IPS DF 6.9 (cell line): ENCODE results near the gene RXRA.
"Not testable (repeated sequence)": the region's sequence is repeated elsewhere in the genome, so short reads cannot be mapped to it uniquely, and the experiment has no call there.

Experiments
- DNase-seq: peaks from one replicate; pipeline ENCODE4 v3.0.0-alpha.2; 2013; ENCODE audit warnings: low read depth, low spot score
- H3K27ac ChIP-seq: one replicate; pipeline ENCODE4 v1.5.1; 2013; ENCODE audit warnings: low read length, control low read depth
- H3K27me3 ChIP-seq: 2 replicates; pipeline ENCODE4 v1.6.1; 2013; ENCODE audit warnings: mild to moderate bottlenecking, low read length; ENCODE audit not compliant: control insufficient read depth, insufficient read depth
- H3K36me3 ChIP-seq: 2 replicates; pipeline ENCODE4 v1.6.1; 2013; ENCODE audit warnings: low read length; ENCODE audit not compliant: control insufficient read depth, insufficient read depth
- H3K4me1 ChIP-seq: 2 replicates; pipeline ENCODE4 v1.6.1; 2013; ENCODE audit warnings: low read length; ENCODE audit not compliant: control insufficient read depth, insufficient read depth
- H3K4me3 ChIP-seq: 2 replicates; pipeline ENCODE4 v1.5.1; 2013; ENCODE audit warnings: mild to moderate bottlenecking, low read length
- H3K9me3 ChIP-seq: 2 replicates; pipeline ENCODE4 v1.6.1; 2013; ENCODE audit warnings: low read length, inconsistent platforms; ENCODE audit not compliant: control insufficient read depth, insufficient read depth
- WGBS: extraction: QIAGEN DNeasy Blood & Tissue Kit; methylation state at CpG from one replicate; pipeline ENCODE4 v1.1.7; 2013; ENCODE audit warnings: mixed read lengths, missing lambda C conversion rate; ENCODE audit not compliant: insufficient read length, insufficient coverage; 5-methylcytosine and 5-hydroxymethylcytosine counted together

Gene RXRA

GRCh38 chr9:134308639-134309220 is 17.5 kb upstream of the RXRA start:
- not testable (repeated sequence) for H3K27ac ChIP-seq, H3K4me1 ChIP-seq, H3K27me3 ChIP-seq, DNase-seq, H3K4me3 ChIP-seq, H3K36me3 ChIP-seq, H3K9me3 ChIP-seq
- WGBS = no CpG with 5 or more reads among the region's 14 CpGs

DNA sequence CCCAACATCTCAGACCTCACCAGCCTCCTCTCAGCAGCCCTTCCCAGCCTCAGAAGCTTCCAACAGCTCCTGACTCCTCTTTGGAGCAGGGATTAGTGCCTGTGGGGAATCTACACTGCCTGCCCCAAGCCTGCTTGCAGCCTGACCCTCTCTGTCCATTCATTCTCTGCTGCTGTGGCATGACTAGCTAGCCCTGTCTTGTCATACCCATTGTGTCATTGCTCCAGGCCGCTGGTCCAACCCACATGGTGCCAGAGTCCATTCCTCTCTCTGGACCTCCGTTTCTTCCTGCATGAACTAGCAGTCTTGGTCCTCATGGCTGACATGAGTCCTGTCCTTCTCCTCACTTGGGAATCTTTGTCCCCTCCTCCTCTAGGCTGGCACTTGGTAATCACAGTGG is 12.8 kb upstream of the RXRA start:
- H3K4me3 ChIP-seq = no peak overlapping the region
- H3K9me3 ChIP-seq = no peaks in the 10 kb centered on the region
- H3K27ac ChIP-seq = no peak overlapping the region
- 0 out of 2 replicates have a peak, but pooled peaks cover 2% of the 10 kb centered on the region for H3K4me1 ChIP-seq
- no peaks in the 10 kb centered on the region for H3K27me3 ChIP-seq
- WGBS = no CpG with 5 or more reads among the region's 2 CpGs
- H3K36me3 ChIP-seq = no peaks in the 10 kb centered on the region
- no peak for DNase-seq

DNA sequence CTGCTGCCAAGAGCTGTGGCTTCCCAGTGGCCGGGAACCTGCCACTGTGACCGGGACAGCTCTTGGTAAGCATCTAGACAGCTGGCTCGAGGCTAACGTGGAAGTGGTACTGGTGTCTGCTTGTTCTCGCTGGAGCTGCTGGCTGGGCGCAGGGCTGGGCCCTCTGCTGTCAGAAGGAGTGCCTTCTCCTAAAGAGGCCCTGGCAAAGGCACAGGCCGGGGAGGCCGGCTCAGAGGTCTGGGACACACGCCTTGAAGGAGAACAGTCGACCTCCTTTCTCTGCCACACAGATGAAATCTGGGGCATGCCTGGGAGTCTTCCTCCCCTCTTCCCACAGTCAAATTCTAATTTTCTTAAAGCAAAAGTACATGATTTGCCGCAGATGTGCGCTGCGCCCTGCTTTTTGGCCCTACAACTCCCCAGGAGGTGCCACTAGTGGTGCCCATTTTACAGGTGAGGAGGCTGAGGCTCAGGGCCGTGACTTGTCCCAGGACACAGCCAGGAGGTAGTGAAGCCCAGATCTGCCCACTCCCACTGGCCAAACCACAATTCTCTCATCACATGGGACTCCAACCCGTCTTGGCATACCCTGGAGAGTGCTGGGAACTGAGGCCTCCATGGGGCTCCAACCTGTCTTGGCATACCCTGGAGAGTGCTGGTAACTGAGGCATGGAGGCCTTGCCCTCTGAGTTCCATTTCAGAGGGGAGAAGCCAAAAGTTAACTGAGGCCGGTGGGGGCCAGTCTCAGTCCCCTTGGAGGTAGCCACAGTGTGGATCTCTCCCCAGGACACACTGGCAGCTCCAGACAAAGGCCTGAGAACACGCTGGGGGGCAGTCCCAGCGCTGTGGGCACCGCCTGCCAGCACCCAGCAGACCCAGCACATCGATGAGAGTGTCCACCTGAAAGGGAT is 12.0 kb upstream of the RXRA start:
- WGBS = no CpG with 5 or more reads among the region's 20 CpGs
- Histone ChIP-seq H3K36me3 (no peaks in the 10 kb centered on the region), H3K27me3 (no peaks in the 10 kb centered on the region), H3K4me3 (no peak overlapping the region; the same call in 1 of the 2 replicates), H3K4me1 (peaks cover 2% of the 10 kb centered on the region; the same call in 1 of the 2 replicates), H3K9me3 (no peaks in the 10 kb centered on the region), H3K27ac (no peak overlapping the region)
- no peak for DNase-seq

- no peaks in the 10 kb centered on the region for H3K36me3 ChIP-seq
- WGBS = no CpG with 5 or more reads among the region's 26 CpGs
These were observed 11.1 kb upstream of the RXRA start for GRCh38 chr9:134314950-134315715.

DNA sequence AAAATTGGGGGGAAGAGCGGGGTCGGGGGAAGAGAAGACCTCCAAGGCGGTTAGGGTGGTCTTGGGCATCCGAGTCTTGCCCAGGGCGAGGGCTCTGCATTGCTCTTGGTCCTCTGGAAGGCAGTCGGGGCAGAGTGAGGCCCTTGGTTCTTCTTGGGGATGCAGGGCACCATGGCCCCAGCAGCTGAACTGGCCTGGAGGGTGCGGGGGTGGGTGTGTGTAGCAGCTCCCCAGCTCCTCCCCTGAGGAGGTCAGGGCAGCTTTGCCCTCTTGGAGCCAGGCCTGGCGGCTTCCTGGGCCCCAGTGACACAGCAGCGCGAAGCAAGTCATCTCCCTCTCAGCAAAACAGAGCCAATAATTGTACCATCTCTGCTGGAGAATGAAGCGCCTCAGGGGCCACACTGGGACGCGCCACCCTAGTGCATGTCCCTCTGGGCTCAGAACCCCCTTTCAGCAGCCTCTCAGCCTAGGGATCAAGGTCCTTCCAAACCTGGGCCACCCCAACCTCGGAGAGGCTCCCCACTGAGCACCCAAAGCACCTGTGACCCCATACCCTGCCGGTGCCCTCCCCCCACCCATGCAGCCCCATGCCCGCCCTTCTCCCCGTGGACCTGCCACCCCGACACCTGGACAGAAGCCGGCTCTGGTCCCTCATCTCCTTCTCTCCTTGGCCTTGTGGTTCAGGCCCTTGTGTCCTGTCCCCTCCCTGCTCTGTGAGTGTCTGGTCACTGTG is 10.4 kb upstream of the RXRA start:
- DNase-seq = no peak
- H3K27ac ChIP-seq = no peak overlapping the region

More at GRCh38 chr9:134314950-134315715, 11.1 kb upstream of the RXRA start:
- Histone ChIP-seq H3K27me3 (no peaks in the 10 kb centered on the region), H3K27ac (no peak overlapping the region), H3K4me1 (peaks cover 2% of the 10 kb centered on the region; the same call in 1 of the 2 replicates), H3K9me3 (no peaks in the 10 kb centered on the region), H3K4me3 (no peak overlapping the region)
- no peak for DNase-seq

GRCh38 chr9:134316449-134317160 is 9.7 kb upstream of the RXRA start:
- no peak overlapping the region for H3K4me3 ChIP-seq
- DNase-seq = no peak
- H3K36me3 ChIP-seq = no peaks in the 10 kb centered on the region
- H3K9me3 ChIP-seq = no peaks in the 10 kb centered on the region
- no peaks in the 10 kb centered on the region for H3K27me3 ChIP-seq
- peaks cover 7% of the 10 kb centered on the region for H3K4me1 ChIP-seq
- H3K27ac ChIP-seq = no peak overlapping the region
- WGBS = no CpG with 5 or more reads among the region's 16 CpGs

More for the DNA sequence above, 10.4 kb upstream of the RXRA start:
- no peaks in the 10 kb centered on the region for H3K27me3 ChIP-seq
- peaks cover 6% of the 10 kb centered on the region for H3K4me1 ChIP-seq
- no peaks in the 10 kb centered on the region for H3K9me3 ChIP-seq
- no peak overlapping the region for H3K4me3 ChIP-seq
- no CpG with 5 or more reads among the region's 19 CpGs for WGBS
- no peaks in the 10 kb centered on the region for H3K36me3 ChIP-seq

DNA sequence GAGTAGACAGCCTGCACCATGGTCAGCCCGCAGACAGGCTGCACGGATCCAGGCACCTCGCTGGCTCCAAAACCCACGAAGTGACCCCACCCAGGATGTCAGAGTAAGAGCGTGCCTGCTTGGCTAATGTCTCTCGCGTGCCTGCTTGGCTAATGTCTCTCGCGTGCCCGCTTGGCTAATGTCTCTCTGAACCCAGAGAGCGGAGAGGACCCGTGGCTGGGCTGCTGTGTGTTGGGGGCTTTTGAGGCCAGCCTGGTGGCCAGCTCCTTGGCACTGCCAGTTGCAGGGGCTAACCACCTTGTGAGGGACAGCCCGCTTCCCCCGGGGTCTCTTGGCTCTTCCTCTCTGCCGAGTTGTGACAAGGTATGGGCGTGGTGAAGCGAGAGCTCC is 8.9 kb upstream of the RXRA start:
- H3K27ac ChIP-seq = no peak overlapping the region
- peaks cover 7% of the 10 kb centered on the region for H3K4me1 ChIP-seq
- no peaks in the 10 kb centered on the region for H3K36me3 ChIP-seq
- H3K4me3 ChIP-seq = no peak overlapping the region
- DNase-seq = no peak
- no peaks in the 10 kb centered on the region for H3K27me3 ChIP-seq
- no CpG with 5 or more reads among the region's 17 CpGs for WGBS
- H3K9me3 ChIP-seq = no peaks in the 10 kb centered on the region

- no peak overlapping the region for H3K27ac ChIP-seq
- peaks cover 7% of the 10 kb centered on the region for H3K4me1 ChIP-seq
- H3K36me3 ChIP-seq = no peaks in the 10 kb centered on the region
- DNase-seq = no peak
- no CpG with 5 or more reads among the region's 4 CpGs for WGBS
- no peaks in the 10 kb centered on the region for H3K27me3 ChIP-seq
- H3K4me3 ChIP-seq = no peak overlapping the region
- no peaks in the 10 kb centered on the region for H3K9me3 ChIP-seq
These were observed 8.4 kb upstream of the RXRA start for GRCh38 chr9:134317790-134318414.

- no peak overlapping the region for H3K4me3 ChIP-seq
- no peaks in the 10 kb centered on the region for H3K36me3 ChIP-seq
- H3K9me3 ChIP-seq = no peaks in the 10 kb centered on the region
- DNase-seq = no peak
- H3K4me1 ChIP-seq = peaks cover 7% of the 10 kb centered on the region
- no CpG with 5 or more reads among the region's 11 CpGs for WGBS
- no peaks in the 10 kb centered on the region for H3K27me3 ChIP-seq
- H3K27ac ChIP-seq = no peak overlapping the region
These were observed 7.8 kb upstream of the RXRA start for GRCh38 chr9:134318481-134318891.
